HG03097 (cell line): ENCODE results near the gene TFF2.

Source experiments
- ATAC-seq: cut with Tn5 transposase; IDR thresholded peaks from one replicate; pipeline ENCODE4 v1.9.1; 2021; ENCODE audit not compliant: unreplicated experiment, low FRiP score

Gene TFF2

GRCh38 chr21:42350927-42351426 lies at the start of gene TFF2:
TFF2 (minus strand) TSS chr21:42350994; CDS start chr21:42350957, 37 bp downstream.
- ATAC-seq: no peak

GRCh38 chr21:42400525-42400924 lies 49.7 kb upstream of the TFF2 start:
- no peak for ATAC-seq

- no peak for ATAC-seq
Observed at GRCh38 chr21:42398436-42399028, 47.7 kb upstream of the TFF2 start.

- ATAC-seq: no peak
Observed at GRCh38 chr21:42397746-42398394, 47.1 kb upstream of the TFF2 start.

GRCh38 chr21:42396799-42397745 lies 46.3 kb upstream of the TFF2 start:
- no peak for ATAC-seq

GRCh38 chr21:42395905-42396651 lies 45.3 kb upstream of the TFF2 start, which contains the start of gene TMPRSS3:
TMPRSS3 (minus strand) TSS chr21:42396052; CDS start chr21:42395417, 635 bp downstream.
- ATAC-seq: no peak

GRCh38 chr21:42395302-42395701 lies 44.5 kb upstream of the TFF2 start:
- ATAC-seq: no peak

- ATAC-seq: no peak
Observed at GRCh38 chr21:42393443-42393950, 42.7 kb upstream of the TFF2 start.

GRCh38 chr21:42392731-42393442 lies 42.1 kb upstream of the TFF2 start:
- ATAC-seq: peak; percentile 54

GRCh38 chr21:42391297-42391696 lies 40.5 kb upstream of the TFF2 start:
- ATAC-seq: no peak

- no peak for ATAC-seq
Observed at GRCh38 chr21:42390696-42391095, 39.9 kb upstream of the TFF2 start.

GRCh38 chr21:42390193-42390592 lies 39.4 kb upstream of the TFF2 start:
- no peak for ATAC-seq

GRCh38 chr21:42389449-42389835 lies 38.6 kb upstream of the TFF2 start:
- no peak for ATAC-seq

GRCh38 chr21:42388740-42389448 lies 38.1 kb upstream of the TFF2 start:
- no peak for ATAC-seq

GRCh38 chr21:42387843-42388340 lies 37.1 kb upstream of the TFF2 start:
- ATAC-seq: no peak

- ATAC-seq: no peak
Observed at GRCh38 chr21:42387164-42387563, 36.4 kb upstream of the TFF2 start.

GRCh38 chr21:42386034-42386591 lies 35.3 kb upstream of the TFF2 start:
- ATAC-seq: no peak

- no peak for ATAC-seq
Observed at GRCh38 chr21:42385619-42386018, 34.8 kb upstream of the TFF2 start.
